IMR-90 (cell line): ENCODE measurements around the gene PZP. TPM values are rescaled to one million over a fixed set of nuclear protein-coding genes. Genes with fewer than 3 reads are reported as not detected.

Experiments
- microRNA-seq, 2 experiments: library from miRNA; stranded (forward) in 1 of 2; unstranded in 1 of 2; fragments of 10-50 nt in 1 of 2; fragments of <30 nt in 1 of 2; gene quantifications in 1 of 2; microRNA quantifications in 1 of 2; one replicate each; pipeline versions ENCODE3 to v1.1.0; 2013 to 2020; ENCODE audit not compliant: insufficient read depth in 1 of 2, insufficient read length in 1 of 2, unreplicated experiment in 1 of 2
- polyA plus RNA-seq, 3 experiments: library from polyadenylated mRNA; depleted of rRNA; stranded (reverse); fragments of >200 nt; gene quantifications; 2 replicates each; pipeline ENCODE4 v1.2.3, GENCODE V29; 2012; ENCODE audit warnings: low replicate concordance in 1 of 3
- total RNA-seq: library from RNA; depleted of rRNA; stranded (reverse); fragments of >200 nt; gene quantifications from 2 replicates; pipeline ENCODE4 v1.2.3, GENCODE V29; 2012; rRNA removed

PZP gene
- total and polyA plus RNA-seq, 2 of the 4 experiments (the other 2 are of a cell fraction), result not detected

Small RNA genes within 50 kb of the gene (microRNA-seq; reads per million reads assigned to microRNA genes)
- gene MIR1244-3 (ENCODE audit: unreplicated experiment), result not detected

Other genes with a start within 250 kb of the PZP start
- gene KLRG1, start 218.8 kb downstream of the PZP start, total RNA-seq, result 0.54 and 0.56 TPM in 2 replicates
- gene KLRG1, start 218.8 kb downstream of the PZP start, polyA plus RNA-seq (2012; rRNA removed), result 0.36 and 0.47 TPM in 2 replicates
- gene A2M, start 92.5 kb downstream of the PZP start, total RNA-seq, result 0.56 and 1.1 TPM in 2 replicates
- 3.2 and 3.6 TPM in 2 replicates for gene A2M, start 92.5 kb downstream of the PZP start, polyA plus RNA-seq (2012; rRNA removed)